ENCODE data around the gene ZRANB1.

GRCh38 chr10:124967255-124967654 lies 25.3 kb downstream of the ZRANB1 start:
- TF ChIP-seq ZC3H10 (CRISPR knock-in tag; IDR thresholded peaks at IDR 0.05) (no peak), RARB (CRISPR knock-in tag; IDR thresholded peaks at IDR 0.05) (no peak), CREB5 (CRISPR knock-in tag; IDR thresholded peaks at IDR 0.05; ENCODE audit: low read depth) (no peak), PATZ1 (CRISPR knock-in tag; IDR thresholded peaks at IDR 0.05; ENCODE audit: borderline replicate concordance) (no peak), ZFP30 (CRISPR knock-in tag; IDR thresholded peaks at IDR 0.05) (no peak), TOX (CRISPR knock-in tag; IDR thresholded peaks at IDR 0.05; ENCODE audit: borderline replicate concordance) (no peak), BACH2 (CRISPR knock-in tag; IDR thresholded peaks at IDR 0.05; ENCODE audit: borderline replicate concordance) (no peak), ESRRG (CRISPR knock-in tag; IDR thresholded peaks at IDR 0.05) (no peak), ZNF8 (CRISPR knock-in tag; IDR thresholded peaks at IDR 0.05) (no peak), POU6F1 (CRISPR knock-in tag; IDR thresholded peaks at IDR 0.05; ENCODE audit: borderline replicate concordance, low read depth) (no peak), OSR1 (CRISPR knock-in tag; IDR thresholded peaks at IDR 0.05) (no peak), GLIS3 (CRISPR knock-in tag; IDR thresholded peaks at IDR 0.05) (no peak), ZFP3 (CRISPR knock-in tag; IDR thresholded peaks at IDR 0.05) (no peak)

All from SK-N-SH treated with all-trans-retinoic acid at 6 μM for 48 hours (cell line).